ENCODE measurements around the gene PUS3. TPM values are rescaled to one million over a fixed set of nuclear protein-coding genes. Genes with fewer than 3 reads are reported as not detected.

PUS3 gene
- total RNA-seq, 1 donor from 2014 or later = 16.5 TPM

- Mint-ChIP-seq H3K27me3 (ENCODE audit: insufficient read depth) (no peaks in the 10 kb centered on the region), H3K4me1 (ENCODE audit: low read depth) (no peaks in the 10 kb centered on the region), H3K27ac (no peak overlapping the region), H3K36me3 (ENCODE audit: low read depth) (no peaks in the 10 kb centered on the region), H3K9me3 (no peaks in the 10 kb centered on the region), H3K4me3 (no peak overlapping the region)
- no peak for DNase-seq (ENCODE audit: low spot score)
- intact Hi-C loops (cut with micrococcal nuclease) = no loop called here
Measured at GRCh38 chr11:125945011-125945796, 42.2 kb upstream of the PUS3 start.

- no peaks in the 10 kb centered on the region for H3K9me3 Mint-ChIP-seq
Measured at GRCh38 chr11:125944350-125945010, 41.5 kb upstream of the PUS3 start.

DNA sequence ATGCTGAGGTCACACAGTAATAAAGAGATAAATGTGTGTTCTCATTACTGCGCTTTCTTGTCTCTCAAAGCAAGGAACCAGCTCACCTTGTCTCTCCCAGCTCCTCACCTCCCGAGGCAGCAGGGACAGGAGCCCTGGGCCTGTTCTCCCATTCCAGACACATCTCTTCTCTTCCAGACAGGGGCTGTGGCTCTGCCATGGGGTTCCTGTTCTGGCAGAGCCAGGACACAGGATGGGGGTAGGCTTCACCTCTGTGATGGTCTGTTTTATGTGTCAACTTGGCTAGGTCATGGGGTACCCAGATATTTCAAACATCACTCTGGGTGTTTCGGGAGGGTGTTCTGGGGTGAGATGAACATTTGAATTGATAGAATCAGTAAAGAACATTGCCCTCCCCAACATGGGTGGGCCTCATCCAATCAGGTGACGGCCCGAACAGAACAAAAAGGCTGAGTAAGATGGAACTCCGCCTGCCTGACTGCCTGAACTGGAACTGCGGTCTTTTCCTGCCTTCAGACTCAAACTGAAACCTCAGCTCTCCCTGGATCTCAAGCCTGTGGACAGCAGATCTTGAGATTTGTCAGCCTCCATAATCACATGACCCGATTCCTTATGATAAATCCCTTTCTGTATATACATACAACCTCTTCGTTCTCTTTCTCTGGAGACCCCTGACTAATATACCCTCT is 40.8 kb upstream of the PUS3 start:
- H3K4me3 Mint-ChIP-seq = no peak overlapping the region
- no peaks in the 10 kb centered on the region for H3K36me3 Mint-ChIP-seq (ENCODE audit: low read depth)
- no peaks in the 10 kb centered on the region for H3K27me3 Mint-ChIP-seq (ENCODE audit: insufficient read depth)
- H3K4me1 Mint-ChIP-seq (ENCODE audit: low read depth) = no peaks in the 10 kb centered on the region
- DNase-seq (ENCODE audit: low spot score) = no peak
- intact Hi-C loops (cut with micrococcal nuclease) = loop anchor here (5.0 kb wide), 1 partner anchor 118 kb away; the partner anchor contains the start of gene CDON
- no peak overlapping the region for H3K27ac Mint-ChIP-seq
- H3K9me3 Mint-ChIP-seq = no peaks in the 10 kb centered on the region

More at GRCh38 chr11:125944350-125945010, 41.5 kb upstream of the PUS3 start:
- Mint-ChIP-seq H3K27ac (no peak overlapping the region), H3K4me1 (ENCODE audit: low read depth) (no peaks in the 10 kb centered on the region), H3K27me3 (ENCODE audit: insufficient read depth) (no peaks in the 10 kb centered on the region), H3K4me3 (no peak overlapping the region), H3K36me3 (ENCODE audit: low read depth) (no peaks in the 10 kb centered on the region)
- DNase-seq (ENCODE audit: low spot score) = no peak
- intact Hi-C loops (cut with micrococcal nuclease) = loop anchor here (5.0 kb wide), 1 partner anchor 118 kb away; the partner anchor contains the start of gene CDON

GRCh38 chr11:125942771-125943428 is 39.9 kb upstream of the PUS3 start:
- DNase-seq (ENCODE audit: low spot score) = no peak
- Mint-ChIP-seq H3K4me3 (no peak overlapping the region), H3K27me3 (ENCODE audit: insufficient read depth) (no peaks in the 10 kb centered on the region), H3K4me1 (ENCODE audit: low read depth) (no peaks in the 10 kb centered on the region), H3K9me3 (no peaks in the 10 kb centered on the region), H3K36me3 (ENCODE audit: low read depth) (no peaks in the 10 kb centered on the region), H3K27ac (no peak overlapping the region)
- intact Hi-C loops (cut with micrococcal nuclease) = loop anchor here (1.0 to 5.0 kb wide), 2 partner anchors 119 to 251 kb away; partner anchors contain the start of gene CDON

DNA sequence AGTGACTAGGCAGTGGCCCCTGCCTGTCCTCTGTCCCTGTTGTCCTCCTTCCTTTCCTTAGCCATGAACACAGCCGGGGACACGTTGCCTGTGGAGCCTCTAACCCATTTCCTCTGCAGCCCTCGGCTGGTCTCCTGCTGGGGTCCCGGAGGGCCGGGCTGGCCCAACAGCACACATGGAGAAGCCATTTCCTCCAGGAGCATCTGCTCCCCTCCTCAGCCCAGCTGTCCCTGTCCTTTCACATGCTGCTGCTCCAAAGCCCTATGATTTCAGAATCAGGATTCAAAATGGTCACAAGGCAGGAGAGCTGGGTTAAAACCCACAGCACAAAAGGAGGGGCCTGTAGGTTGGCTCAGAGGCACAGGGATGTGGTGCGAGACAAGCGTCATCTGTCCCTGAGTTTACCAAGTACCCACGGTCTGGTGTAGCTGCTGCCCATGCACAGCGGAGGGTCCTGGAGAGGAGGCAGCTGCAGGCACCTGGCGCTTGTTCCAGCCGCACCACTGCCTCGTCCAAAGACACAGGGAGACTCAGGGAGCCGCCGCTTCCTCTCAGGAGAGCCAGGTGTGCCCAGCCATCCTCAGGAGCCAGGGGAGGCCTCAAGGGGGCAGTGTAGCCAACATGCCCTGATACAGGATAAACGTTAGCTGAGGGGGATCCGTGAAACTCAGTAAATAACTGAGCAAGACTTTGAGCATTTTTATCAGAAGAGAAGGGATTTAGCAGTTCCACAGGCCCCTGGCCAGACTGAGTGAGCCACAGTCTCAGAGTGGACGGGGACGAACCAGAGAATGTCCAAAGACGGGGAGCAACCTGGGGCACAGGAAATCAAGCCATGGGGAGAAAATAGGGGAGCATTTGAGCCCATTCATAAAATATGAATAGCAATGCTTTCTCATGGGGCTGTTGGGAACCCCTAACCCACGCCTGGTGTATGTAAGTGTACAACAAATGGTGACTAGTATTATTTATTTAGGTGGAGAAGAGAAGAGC is 38.9 kb upstream of the PUS3 start:
- peaks cover under 1% of the 10 kb centered on the region for H3K27me3 Mint-ChIP-seq (ENCODE audit: insufficient read depth)
- no peaks in the 10 kb centered on the region for H3K4me1 Mint-ChIP-seq (ENCODE audit: low read depth)
- DNase-seq (ENCODE audit: low spot score) = peak; percentile 9
- intact Hi-C loops (cut with micrococcal nuclease) = loop anchor here (1.0 to 5.0 kb wide), 2 partner anchors 120 to 252 kb away; partner anchors contain the start of gene CDON
- no peak overlapping the region for H3K4me3 Mint-ChIP-seq
- peak overlapping the region; percentile 11 for H3K27ac Mint-ChIP-seq
- H3K9me3 Mint-ChIP-seq = no peaks in the 10 kb centered on the region
- H3K36me3 Mint-ChIP-seq (ENCODE audit: low read depth) = no peaks in the 10 kb centered on the region

- Mint-ChIP-seq H3K9me3 (no peaks in the 10 kb centered on the region), H3K4me3 (no peak overlapping the region), H3K27me3 (ENCODE audit: insufficient read depth) (peaks cover 5% of the 10 kb centered on the region), H3K27ac (peak overlapping the region; percentile 11), H3K36me3 (ENCODE audit: low read depth) (no peaks in the 10 kb centered on the region), H3K4me1 (ENCODE audit: low read depth) (no peaks in the 10 kb centered on the region)
- intact Hi-C loops (cut with micrococcal nuclease) = loop anchor here (5.0 kb wide), 1 partner anchor 121 kb away; the partner anchor contains the start of gene CDON
- no peak for DNase-seq (ENCODE audit: low spot score)
Measured at GRCh38 chr11:125941267-125941618, 38.2 kb upstream of the PUS3 start.

DNA sequence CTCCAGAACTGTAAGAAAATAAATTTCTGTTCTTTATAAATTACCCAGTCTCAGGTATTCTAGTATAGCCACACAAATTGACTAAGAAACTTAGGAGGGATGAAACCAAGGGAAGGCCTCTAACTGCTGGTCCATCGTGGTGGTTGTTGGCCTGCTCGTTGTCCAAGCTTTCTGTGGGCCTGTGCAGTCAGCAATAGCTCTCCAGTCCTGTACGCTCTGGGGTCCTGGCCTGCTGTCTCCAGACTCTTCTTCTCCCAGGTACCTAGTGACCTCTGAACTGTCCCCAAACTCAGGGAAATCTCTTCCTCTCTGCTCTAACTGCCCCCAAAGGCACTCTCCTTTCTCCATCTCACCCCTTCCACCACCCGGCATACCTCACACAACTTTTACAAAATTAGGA is 37.1 kb upstream of the PUS3 start:
- DNase-seq (ENCODE audit: low spot score) = no peak
- intact Hi-C loops (cut with micrococcal nuclease) = loop anchor here (5.0 kb wide), 1 partner anchor 122 kb away; the partner anchor contains the start of gene CDON
- Mint-ChIP-seq H3K4me1 (ENCODE audit: low read depth) (no peaks in the 10 kb centered on the region), H3K27me3 (ENCODE audit: insufficient read depth) (peaks cover 7% of the 10 kb centered on the region), H3K27ac (no peak overlapping the region), H3K4me3 (no peak overlapping the region), H3K9me3 (no peaks in the 10 kb centered on the region), H3K36me3 (ENCODE audit: low read depth) (no peaks in the 10 kb centered on the region)

DNA sequence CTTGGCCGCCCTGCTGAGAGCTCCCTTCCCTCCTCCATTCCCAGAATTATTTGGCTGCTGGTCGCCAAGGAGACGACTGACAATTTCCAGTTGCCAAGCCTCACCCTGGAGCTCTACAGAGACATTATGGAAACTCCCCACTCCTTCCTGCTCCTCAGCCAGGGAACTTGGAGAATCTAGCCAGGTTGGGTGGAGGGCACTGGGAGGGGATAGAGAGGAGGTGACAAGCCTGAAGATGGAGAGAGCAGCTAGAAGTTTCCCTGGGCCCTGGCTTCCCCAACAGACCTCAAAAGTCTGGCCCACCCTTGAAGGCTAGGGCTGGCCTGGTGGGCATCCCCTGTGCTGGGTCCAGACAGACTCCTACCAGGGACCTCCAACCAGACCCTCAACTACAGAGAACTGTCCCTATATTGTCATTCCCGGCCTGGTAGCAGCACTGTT is 36.1 kb upstream of the PUS3 start:
- no peak for DNase-seq (ENCODE audit: low spot score)
- H3K9me3 Mint-ChIP-seq = no peaks in the 10 kb centered on the region
- H3K4me1 Mint-ChIP-seq (ENCODE audit: low read depth) = no peaks in the 10 kb centered on the region
- H3K27ac Mint-ChIP-seq = no peak overlapping the region
- peaks cover 11% of the 10 kb centered on the region for H3K27me3 Mint-ChIP-seq (ENCODE audit: insufficient read depth)
- H3K4me3 Mint-ChIP-seq = no peak overlapping the region
- intact Hi-C loops (cut with micrococcal nuclease) = no loop called here
- H3K36me3 Mint-ChIP-seq (ENCODE audit: low read depth) = no peaks in the 10 kb centered on the region

GRCh38 chr11:125938418-125938817 is 35.4 kb upstream of the PUS3 start:
- intact Hi-C loops (cut with micrococcal nuclease) = no loop called here
- no peak for DNase-seq (ENCODE audit: low spot score)
- H3K4me1 Mint-ChIP-seq (ENCODE audit: low read depth) = no peaks in the 10 kb centered on the region
- H3K27ac Mint-ChIP-seq = no peak overlapping the region
- H3K4me3 Mint-ChIP-seq = no peak overlapping the region
- no peaks in the 10 kb centered on the region for H3K36me3 Mint-ChIP-seq (ENCODE audit: low read depth)
- peaks cover 11% of the 10 kb centered on the region for H3K27me3 Mint-ChIP-seq (ENCODE audit: insufficient read depth)
- H3K9me3 Mint-ChIP-seq = no peaks in the 10 kb centered on the region

DNA sequence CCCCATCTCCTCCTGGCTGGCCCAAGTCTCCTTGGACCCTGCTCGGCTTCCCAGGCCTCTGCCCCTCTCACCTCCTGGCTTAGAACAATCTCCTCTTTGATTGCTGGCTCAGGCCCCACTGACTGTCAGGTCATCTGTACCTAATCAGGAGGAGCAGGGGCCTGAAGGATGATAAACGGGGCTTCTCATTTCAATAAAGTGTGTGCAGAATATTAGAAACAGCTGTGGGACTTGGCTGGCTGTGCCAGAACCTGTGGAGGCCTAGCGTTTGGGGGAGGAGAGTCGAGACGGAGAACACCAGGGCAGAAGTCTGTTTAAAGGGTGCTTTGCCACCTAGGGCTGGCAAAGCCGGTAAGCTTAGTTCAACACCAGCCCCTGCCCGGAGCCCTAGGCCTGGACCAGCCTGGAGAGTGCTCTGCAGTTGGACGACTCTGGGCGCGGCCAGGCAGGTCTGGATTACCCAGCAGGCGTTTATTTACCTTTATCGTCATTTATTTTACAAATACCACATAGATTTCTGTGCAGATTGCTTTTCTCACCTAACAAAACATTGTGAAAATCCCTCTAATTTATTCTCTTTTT is 32.7 kb upstream of the PUS3 start:
- DNase-seq (ENCODE audit: low spot score) = no peak
- intact Hi-C loops (cut with micrococcal nuclease) = no loop called here
- Mint-ChIP-seq H3K4me3 (no peak overlapping the region), H3K9me3 (no peaks in the 10 kb centered on the region), H3K27ac (no peak overlapping the region), H3K27me3 (ENCODE audit: insufficient read depth) (peaks cover 18% of the 10 kb centered on the region), H3K36me3 (ENCODE audit: low read depth) (no peaks in the 10 kb centered on the region), H3K4me1 (ENCODE audit: low read depth) (no peaks in the 10 kb centered on the region)

DNA sequence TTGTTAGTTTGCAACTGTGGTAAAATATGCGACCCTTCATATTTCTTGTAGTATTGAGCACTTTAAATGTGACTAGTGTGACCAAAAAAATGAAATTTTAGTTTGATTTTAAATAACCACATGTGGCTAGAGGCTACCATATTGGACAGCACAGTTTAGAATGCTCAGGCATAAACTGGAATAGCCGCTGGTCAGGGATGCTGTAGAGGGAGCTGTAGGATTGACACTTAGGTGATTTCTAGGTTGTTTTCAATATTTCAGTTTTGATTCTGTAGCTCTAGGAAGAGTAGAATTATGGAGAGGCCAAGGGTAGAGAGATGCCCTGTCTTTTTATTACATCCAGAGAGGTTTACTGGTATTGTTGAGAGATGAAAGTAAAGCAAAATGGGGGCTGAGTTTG is 32.0 kb upstream of the PUS3 start:
- Mint-ChIP-seq H3K9me3 (no peaks in the 10 kb centered on the region), H3K4me3 (no peak overlapping the region), H3K4me1 (ENCODE audit: low read depth) (no peaks in the 10 kb centered on the region), H3K27me3 (ENCODE audit: insufficient read depth) (peaks cover 18% of the 10 kb centered on the region), H3K36me3 (ENCODE audit: low read depth) (no peaks in the 10 kb centered on the region), H3K27ac (no peak overlapping the region)
- intact Hi-C loops (cut with micrococcal nuclease) = no loop called here
- DNase-seq (ENCODE audit: low spot score) = no peak

Measured in activated T-helper 1 cell treated with anti-CD3 and anti-CD28 coated beads, Interleukin-12 subunit alpha, Interleukin-12 subunit beta, Interleukin-2, Interleukin-4 antibody, amounts not matched to agents 30 ng/mL and 10 ng/mL and 1 ng/mL, durations not matched to agents 14 hours and 24 hours and 36 hours (primary cell).